ENCODE measurements around the gene PPA2.
A peak's percentile ranks its signal among the peaks of the same experiment; 100 is the strongest.
"Not testable (repeated sequence)": the region's sequence is repeated elsewhere in the genome, so short reads cannot be mapped to it uniquely, and the experiment has no call there.

The PPA2 gene

GRCh38 chr4:105473324-105474098, at the start of gene PPA2:
TSS of gene PPA2 (minus strand) at chr4:105474062. CDS start at chr4:105474050, 12 bp downstream.
- peak; percentile 86 to 87 for DNase-seq

- DNase-seq, result no peak
Measured at GRCh38 chr4:105520819-105521790, 47.2 kb upstream of the PPA2 start.

- no peak for DNase-seq
Measured at GRCh38 chr4:105510245-105510644, 36.4 kb upstream of the PPA2 start.

GRCh38 chr4:105509714-105510113, 35.9 kb upstream of the PPA2 start:
- no peak for DNase-seq

- no peak for DNase-seq
Measured at GRCh38 chr4:105509291-105509690, 35.4 kb upstream of the PPA2 start.

GRCh38 chr4:105504744-105505143, 30.9 kb upstream of the PPA2 start:
- DNase-seq, result no peak

- DNase-seq, result no peak
Measured at GRCh38 chr4:105503484-105503883, 29.6 kb upstream of the PPA2 start.

- DNase-seq, result no peak
Measured at GRCh38 chr4:105496899-105497298, 23.0 kb upstream of the PPA2 start.

GRCh38 chr4:105495667-105496066, 21.8 kb upstream of the PPA2 start:
- DNase-seq, result no peak

GRCh38 chr4:105490523-105490922, 16.7 kb upstream of the PPA2 start:
- DNase-seq, result no peak

- no peak for DNase-seq
Measured at GRCh38 chr4:105483840-105484239, 10.0 kb upstream of the PPA2 start.

GRCh38 chr4:105474099-105474518, 247 bp upstream of the PPA2 start:
- peak in 1 of 2 experiments; percentile 90 for DNase-seq

- no peak for DNase-seq
Measured at GRCh38 chr4:105472871-105473323, 965 bp downstream of the PPA2 start.

- DNase-seq, result peak; percentile 72
Measured at GRCh38 chr4:105471566-105472176, 2.2 kb downstream of the PPA2 start.

- DNase-seq, result no peak
Measured at GRCh38 chr4:105470766-105471165, 3.1 kb downstream of the PPA2 start.

- no peak for DNase-seq
Measured at GRCh38 chr4:105469736-105470135, 4.1 kb downstream of the PPA2 start.

- no peak for DNase-seq
Measured at GRCh38 chr4:105466580-105466979, 7.3 kb downstream of the PPA2 start.

GRCh38 chr4:105464563-105464962, 9.3 kb downstream of the PPA2 start:
- DNase-seq, result not testable (repeated sequence)

- DNase-seq, result no peak
Measured at GRCh38 chr4:105462576-105462975, 11.3 kb downstream of the PPA2 start.

- DNase-seq, result no peak
Measured at GRCh38 chr4:105461621-105462382, 12.1 kb downstream of the PPA2 start.

GRCh38 chr4:105461221-105461620, 12.6 kb downstream of the PPA2 start:
- no peak for DNase-seq

GRCh38 chr4:105460306-105460705, 13.6 kb downstream of the PPA2 start:
- no peak for DNase-seq
